ENCODE data around the gene PLG. TPM values are rescaled to one million over a fixed set of nuclear protein-coding genes. Genes with fewer than 3 reads are reported as not detected.
"Not testable (repeated sequence)": the region's sequence is repeated elsewhere in the genome, so short reads cannot be mapped to it uniquely, and the experiment has no call there.

PLG gene
- polyA plus RNA-seq, 3 donors, result 9.3 to 14.2 (median 13.6) TPM

GRCh38 chr6:160774399-160774798, 72.4 kb downstream of the PLG start:
- no peak for DNase-seq

GRCh38 chr6:160775792-160776580, 73.9 kb downstream of the PLG start:
- DNase-seq, result no peak

- DNase-seq, result not testable (repeated sequence)
Observed at GRCh38 chr6:160779095-160779494, 77.1 kb downstream of the PLG start.

GRCh38 chr6:160780656-160781055, 78.6 kb downstream of the PLG start:
- not testable (repeated sequence) for DNase-seq

GRCh38 chr6:160781298-160781697, 79.3 kb downstream of the PLG start:
- no peak for DNase-seq

GRCh38 chr6:160782228-160782627, 80.2 kb downstream of the PLG start:
- DNase-seq, result no peak

GRCh38 chr6:160783741-160784140, 81.7 kb downstream of the PLG start:
- DNase-seq, result no peak

GRCh38 chr6:160788126-160788525, 86.1 kb downstream of the PLG start:
- DNase-seq, result not testable (repeated sequence)

GRCh38 chr6:160788806-160789205, 86.8 kb downstream of the PLG start:
- no peak for DNase-seq

GRCh38 chr6:160789263-160790027, 87.4 kb downstream of the PLG start:
- DNase-seq, result no peak

GRCh38 chr6:160790028-160790792, 88.2 kb downstream of the PLG start:
- no peak for DNase-seq

- no peak for DNase-seq
Observed at GRCh38 chr6:160791459-160791858, 89.4 kb downstream of the PLG start.

GRCh38 chr6:160791981-160792418, 90.0 kb downstream of the PLG start:
- no peak for DNase-seq

- no peak for DNase-seq
Observed at GRCh38 chr6:160792708-160793107, 90.7 kb downstream of the PLG start.

- DNase-seq, result no peak
Observed at GRCh38 chr6:160793652-160794051, 91.6 kb downstream of the PLG start.

GRCh38 chr6:160795721-160796120, 93.7 kb downstream of the PLG start:
- no peak for DNase-seq

- no peak for DNase-seq
Observed at GRCh38 chr6:160798625-160799024, 96.6 kb downstream of the PLG start.

- DNase-seq, result no peak
Observed at GRCh38 chr6:160799801-160800506, 97.9 kb downstream of the PLG start.

GRCh38 chr6:160801418-160801817, 99.4 kb downstream of the PLG start:
- DNase-seq, result no peak

- DNase-seq, result not testable (repeated sequence)
Observed at GRCh38 chr6:160802049-160802448, 100.0 kb downstream of the PLG start.

Data from renal pelvis (tissue), 4 donors.